ENCODE measurements around the gene AQP9.

Gene AQP9

DNA sequence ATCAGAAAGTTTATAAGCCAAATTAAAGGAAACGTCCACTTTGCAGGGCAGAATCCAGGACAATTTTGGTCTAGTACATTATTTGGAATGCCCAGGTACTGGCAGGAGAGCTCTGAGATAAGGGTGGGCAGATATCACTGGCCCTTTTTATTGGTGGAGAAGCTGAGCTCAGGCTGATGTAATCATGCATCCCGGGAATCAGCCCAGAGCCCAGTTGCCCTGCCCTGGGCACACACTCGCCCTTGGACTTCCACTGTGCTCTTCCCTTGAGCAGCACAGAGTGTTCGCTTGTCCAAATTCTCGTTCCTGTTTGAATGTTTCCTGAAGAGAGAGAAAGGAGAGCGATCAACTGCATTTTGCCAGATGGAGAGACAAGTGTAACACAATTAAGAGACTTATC lies 3.7 kb downstream of the AQP9 start:
- H3K27me3 ChIP-seq (ENCODE audit: insufficient read depth, low read depth, severe bottlenecking) = no peaks in the 10 kb centered on the region
- H3K9me3 ChIP-seq (ENCODE audit: severe bottlenecking) = no peaks in the 10 kb centered on the region
- DNase-seq = no peak
- TF ChIP-seq, protein P1, sequence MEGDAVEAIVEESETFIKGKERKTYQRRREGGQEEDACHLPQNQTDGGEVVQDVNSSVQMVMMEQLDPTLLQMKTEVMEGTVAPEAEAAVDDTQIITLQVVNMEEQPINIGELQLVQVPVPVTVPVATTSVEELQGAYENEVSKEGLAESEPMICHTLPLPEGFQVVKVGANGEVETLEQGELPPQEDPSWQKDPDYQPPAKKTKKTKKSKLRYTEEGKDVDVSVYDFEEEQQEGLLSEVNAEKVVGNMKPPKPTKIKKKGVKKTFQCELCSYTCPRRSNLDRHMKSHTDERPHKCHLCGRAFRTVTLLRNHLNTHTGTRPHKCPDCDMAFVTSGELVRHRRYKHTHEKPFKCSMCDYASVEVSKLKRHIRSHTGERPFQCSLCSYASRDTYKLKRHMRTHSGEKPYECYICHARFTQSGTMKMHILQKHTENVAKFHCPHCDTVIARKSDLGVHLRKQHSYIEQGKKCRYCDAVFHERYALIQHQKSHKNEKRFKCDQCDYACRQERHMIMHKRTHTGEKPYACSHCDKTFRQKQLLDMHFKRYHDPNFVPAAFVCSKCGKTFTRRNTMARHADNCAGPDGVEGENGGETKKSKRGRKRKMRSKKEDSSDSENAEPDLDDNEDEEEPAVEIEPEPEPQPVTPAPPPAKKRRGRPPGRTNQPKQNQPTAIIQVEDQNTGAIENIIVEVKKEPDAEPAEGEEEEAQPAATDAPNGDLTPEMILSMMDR (IDR thresholded peaks at IDR 0.05; ENCODE audit: low read depth, low read length) = no peak
- H3K4me3 ChIP-seq (ENCODE audit: low read depth, low read length) = no peak overlapping the region
- no peaks in the 10 kb centered on the region for H3K36me3 ChIP-seq
- no peak overlapping the region for H3K27ac ChIP-seq

GRCh38 chr15:58142827-58143461 lies 4.8 kb downstream of the AQP9 start:
- TF ChIP-seq, protein P1 (IDR thresholded peaks at IDR 0.05; ENCODE audit: low read depth, low read length) = no peak
- Histone ChIP-seq H3K9me3 (ENCODE audit: severe bottlenecking) (no peaks in the 10 kb centered on the region), H3K27ac (no peak overlapping the region), H3K36me3 (no peaks in the 10 kb centered on the region), H3K27me3 (ENCODE audit: insufficient read depth, low read depth, severe bottlenecking) (no peaks in the 10 kb centered on the region), H3K4me3 (ENCODE audit: low read depth, low read length) (no peak overlapping the region)
- DNase-seq = no peak

DNA sequence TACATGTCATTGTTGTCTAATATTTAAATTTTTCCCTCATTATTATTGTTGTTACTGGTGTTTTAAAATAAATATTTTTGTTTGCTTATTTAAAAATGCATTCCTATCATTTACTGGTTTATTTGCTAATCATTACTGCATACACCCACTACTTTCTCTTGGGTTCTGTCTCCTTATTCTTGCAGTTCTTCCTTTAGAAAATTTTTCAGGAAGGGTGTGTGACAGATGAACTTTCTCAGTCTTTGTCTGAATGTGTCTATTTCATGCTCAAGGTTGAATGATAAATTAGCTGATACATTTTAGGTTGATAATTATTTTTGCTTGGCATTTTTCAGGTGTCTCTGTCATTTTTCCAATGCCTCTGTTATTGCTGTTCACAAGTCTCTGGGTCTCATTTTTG lies 7.4 kb downstream of the AQP9 start:
- Histone ChIP-seq H3K4me3 (ENCODE audit: low read depth, low read length) (no peak overlapping the region), H3K27me3 (ENCODE audit: insufficient read depth, low read depth, severe bottlenecking) (no peaks in the 10 kb centered on the region), H3K27ac (no peak overlapping the region), H3K9me3 (ENCODE audit: severe bottlenecking) (no peaks in the 10 kb centered on the region), H3K36me3 (no peaks in the 10 kb centered on the region)
- TF ChIP-seq, protein P1 (IDR thresholded peaks at IDR 0.05; ENCODE audit: low read depth, low read length) = no peak
- no peak for DNase-seq

DNA sequence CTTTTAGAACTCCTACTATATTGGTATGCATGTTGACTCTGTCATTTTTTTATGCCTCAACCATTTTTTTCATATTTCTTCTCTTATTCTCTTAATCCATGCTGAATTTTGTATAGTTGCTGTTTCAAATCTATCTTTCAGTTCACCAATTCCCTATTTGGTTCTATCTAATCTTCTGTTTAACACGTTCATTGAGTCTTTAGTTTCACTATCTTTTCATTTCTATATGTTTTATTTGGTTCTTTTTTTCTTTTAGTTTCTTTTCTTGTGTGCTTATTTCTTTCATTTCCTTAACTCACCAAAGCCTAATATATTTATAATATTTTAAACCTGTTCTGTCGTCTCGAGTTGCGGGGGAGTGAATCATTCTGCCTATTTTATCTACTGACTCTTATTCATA lies 8.0 kb downstream of the AQP9 start:
- Histone ChIP-seq H3K4me3 (ENCODE audit: low read depth, low read length) (no peak overlapping the region), H3K9me3 (ENCODE audit: severe bottlenecking) (no peaks in the 10 kb centered on the region), H3K27ac (no peak overlapping the region), H3K36me3 (no peaks in the 10 kb centered on the region), H3K27me3 (ENCODE audit: insufficient read depth, low read depth, severe bottlenecking) (no peaks in the 10 kb centered on the region)
- TF ChIP-seq, protein P1 (IDR thresholded peaks at IDR 0.05; ENCODE audit: low read depth, low read length) = no peak
- DNase-seq = no peak

GRCh38 chr15:58146749-58147148 lies 8.6 kb downstream of the AQP9 start:
- no peak for DNase-seq
- no peaks in the 10 kb centered on the region for H3K9me3 ChIP-seq (ENCODE audit: severe bottlenecking)
- H3K4me3 ChIP-seq (ENCODE audit: low read depth, low read length) = no peak overlapping the region
- no peaks in the 10 kb centered on the region for H3K36me3 ChIP-seq
- TF ChIP-seq, protein P1 (IDR thresholded peaks at IDR 0.05; ENCODE audit: low read depth, low read length) = no peak
- no peaks in the 10 kb centered on the region for H3K27me3 ChIP-seq (ENCODE audit: insufficient read depth, low read depth, severe bottlenecking)
- no peak overlapping the region for H3K27ac ChIP-seq

DNA sequence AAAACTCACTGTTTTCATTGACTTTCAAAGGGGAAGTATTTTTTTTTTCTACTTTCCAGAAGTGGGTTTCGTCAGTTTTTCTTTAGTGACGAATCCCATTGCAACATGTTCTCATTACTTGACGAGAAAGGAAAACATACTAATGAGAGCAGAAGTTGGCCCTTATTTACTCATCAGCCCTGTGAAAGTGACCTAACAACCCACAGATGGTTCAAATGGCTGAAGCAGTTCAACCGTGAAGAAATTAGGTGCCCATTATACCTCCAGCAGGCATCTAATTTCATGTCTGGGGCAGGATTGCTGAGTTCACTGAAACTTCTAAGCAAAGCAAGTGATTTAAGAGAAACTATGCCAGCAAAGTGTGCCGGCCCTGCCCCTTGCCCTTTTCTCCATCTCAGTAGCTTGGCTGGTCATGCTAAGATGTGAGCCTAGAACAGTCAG lies 9.0 kb downstream of the AQP9 start:
- no peak overlapping the region for H3K27ac ChIP-seq
- no peaks in the 10 kb centered on the region for H3K27me3 ChIP-seq (ENCODE audit: insufficient read depth, low read depth, severe bottlenecking)
- no peak for DNase-seq
- H3K4me3 ChIP-seq (ENCODE audit: low read depth, low read length) = no peak overlapping the region
- H3K9me3 ChIP-seq (ENCODE audit: severe bottlenecking) = no peaks in the 10 kb centered on the region
- TF ChIP-seq, protein P1 (IDR thresholded peaks at IDR 0.05; ENCODE audit: low read depth, low read length) = no peak
- H3K36me3 ChIP-seq = no peaks in the 10 kb centered on the region
